GM19043 (cell line): Measurements from ENCODE around the gene NDRG2.
"Not testable (repeated sequence)": the region's sequence is repeated elsewhere in the genome, so short reads cannot be mapped to it uniquely, and the experiment has no call there.

Experiments used
- ATAC-seq: cut with Tn5 transposase; IDR thresholded peaks from one replicate; pipeline ENCODE4 v1.9.1; 2021; ENCODE audit warnings: low read depth; ENCODE audit not compliant: unreplicated experiment

The NDRG2 gene

DNA sequence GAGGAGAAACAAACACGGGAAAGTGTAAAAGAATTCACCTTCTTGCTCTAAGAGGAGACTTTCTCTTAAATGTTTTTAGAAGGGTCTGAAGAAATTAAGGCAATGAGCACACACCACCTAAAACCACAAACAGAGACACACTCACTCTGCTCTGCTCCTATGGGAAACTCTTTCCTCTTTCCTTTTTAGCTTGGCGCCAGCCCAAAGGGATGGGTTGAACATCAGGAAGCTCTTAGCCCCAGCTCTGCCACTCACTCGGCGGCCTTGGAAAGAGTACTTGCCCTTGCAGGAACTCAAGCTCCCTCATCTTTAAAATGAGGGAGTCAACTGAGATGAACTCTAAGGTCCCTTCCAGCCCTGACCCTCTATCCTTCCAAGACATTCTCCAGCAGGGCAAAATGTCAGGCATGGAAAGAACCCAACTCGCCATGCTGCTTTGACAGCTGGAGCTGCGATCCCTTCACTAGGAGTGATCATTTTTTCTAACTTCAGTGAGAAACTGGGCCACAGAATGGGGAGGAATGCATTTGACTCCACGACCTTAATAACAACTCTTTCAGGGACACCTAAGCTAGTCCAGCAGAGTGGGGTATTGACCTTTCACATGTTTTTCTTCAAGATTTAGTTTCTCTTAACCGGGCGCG lies 31.8 kb upstream of the NDRG2 start:
- ATAC-seq, result no peak

GRCh38 chr14:21055432-21056117 lies 30.7 kb upstream of the NDRG2 start:
- ATAC-seq, result no peak

- ATAC-seq, result no peak
Measured at GRCh38 chr14:21054768-21055145, 29.9 kb upstream of the NDRG2 start.

DNA sequence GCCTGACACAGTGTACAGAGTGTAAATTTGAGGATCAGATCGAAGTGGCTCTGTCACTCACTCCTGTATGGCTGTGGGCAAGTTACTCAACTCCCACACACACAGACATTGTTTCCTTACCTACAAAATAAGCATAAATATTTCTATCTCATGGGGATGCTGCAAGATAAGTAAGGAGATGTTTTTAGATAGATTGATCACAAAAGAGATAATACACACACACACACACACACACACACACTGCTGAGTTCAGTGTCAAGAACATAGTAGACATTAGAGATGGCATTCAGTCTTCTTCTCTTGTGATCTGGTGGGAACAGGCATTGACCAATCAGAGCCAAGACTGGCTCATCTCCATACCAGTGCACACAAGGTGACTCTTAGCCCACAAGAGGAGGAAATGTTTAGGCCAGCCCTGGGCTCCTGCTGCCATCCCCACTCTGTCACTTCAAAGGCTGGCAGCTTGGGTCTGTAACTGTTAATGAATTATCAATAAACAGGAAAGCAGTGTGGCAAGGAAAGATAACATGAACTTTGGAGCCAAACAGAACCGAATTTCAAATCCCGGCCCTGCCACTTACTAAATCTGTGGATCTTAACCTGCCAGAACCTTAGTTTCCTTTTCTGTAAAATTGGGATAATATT lies 29.4 kb upstream of the NDRG2 start:
- no peak for ATAC-seq

- no peak for ATAC-seq
Measured at GRCh38 chr14:21053184-21054122, 28.6 kb upstream of the NDRG2 start.

DNA sequence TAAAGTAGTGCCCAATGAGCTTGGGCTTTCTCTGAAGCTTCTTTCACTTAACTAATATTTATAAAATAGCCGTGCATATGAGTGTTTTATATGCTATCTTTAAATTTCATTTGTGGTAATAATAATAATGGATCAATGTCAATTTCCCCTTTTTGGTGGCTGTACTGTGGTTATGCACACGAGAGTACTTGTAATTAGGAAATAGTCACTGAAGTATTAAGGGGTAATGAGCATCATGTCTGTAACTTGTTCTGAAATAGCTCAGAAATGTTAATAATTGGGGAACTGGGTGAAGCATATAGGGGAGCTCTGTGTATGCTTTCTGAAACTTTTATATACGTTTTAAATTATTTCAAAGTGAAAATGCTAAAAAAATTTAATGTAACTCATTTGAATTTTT lies 25.7 kb upstream of the NDRG2 start:
- no peak for ATAC-seq

GRCh38 chr14:21049271-21049673 lies 24.4 kb upstream of the NDRG2 start:
- ATAC-seq, result no peak

- no peak for ATAC-seq
Measured at GRCh38 chr14:21048638-21049037, 23.8 kb upstream of the NDRG2 start.

DNA sequence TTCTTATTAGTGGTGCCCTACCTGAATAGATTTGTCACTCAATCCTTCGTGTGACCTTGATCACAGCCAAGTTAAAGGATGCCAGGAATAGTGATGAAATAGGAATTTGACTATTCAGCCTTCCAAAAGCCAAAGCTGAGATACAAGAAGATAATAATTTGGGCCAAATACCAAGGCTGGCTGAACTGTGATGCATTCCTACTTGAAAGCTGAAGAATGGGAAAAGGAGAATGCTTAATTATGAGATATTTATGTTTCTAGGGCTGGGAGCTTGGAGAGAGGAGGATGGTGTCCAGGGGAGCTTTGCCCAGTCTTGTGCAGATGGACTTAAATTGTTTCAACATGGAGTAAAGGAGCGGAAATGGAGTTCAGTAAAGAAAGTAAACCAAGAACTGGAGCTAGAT lies 22.5 kb upstream of the NDRG2 start:
- no peak for ATAC-seq

GRCh38 chr14:21043974-21044618 lies 19.2 kb upstream of the NDRG2 start:
- ATAC-seq, result no peak

DNA sequence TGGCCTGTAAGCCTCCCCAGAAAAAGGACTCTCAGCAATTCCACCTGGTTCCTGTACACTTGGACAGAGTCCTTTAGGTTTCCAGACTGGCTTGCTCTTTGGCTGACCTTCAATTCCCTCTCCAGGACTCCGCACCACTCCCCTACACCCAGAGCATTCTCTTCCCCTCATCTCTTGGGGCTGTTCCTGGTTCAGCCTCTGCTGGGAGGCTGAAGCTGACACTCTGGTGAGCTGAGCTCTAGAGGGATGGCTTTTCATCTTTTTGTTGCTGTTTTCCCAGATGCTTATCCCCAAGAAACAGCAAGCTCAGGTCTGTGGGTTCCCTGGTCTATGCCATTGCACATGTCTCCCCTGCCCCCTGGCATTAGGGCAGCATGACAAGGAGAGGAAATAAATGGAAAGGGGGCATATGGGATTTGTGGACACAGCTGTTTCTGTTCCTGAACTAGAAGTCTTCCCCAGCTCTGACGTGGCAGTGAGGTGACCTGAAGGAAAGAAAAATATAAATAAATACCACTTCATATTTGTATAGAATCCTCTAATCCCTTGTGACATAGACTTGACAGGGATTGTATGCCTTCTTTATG lies 18.6 kb upstream of the NDRG2 start:
- no peak for ATAC-seq

DNA sequence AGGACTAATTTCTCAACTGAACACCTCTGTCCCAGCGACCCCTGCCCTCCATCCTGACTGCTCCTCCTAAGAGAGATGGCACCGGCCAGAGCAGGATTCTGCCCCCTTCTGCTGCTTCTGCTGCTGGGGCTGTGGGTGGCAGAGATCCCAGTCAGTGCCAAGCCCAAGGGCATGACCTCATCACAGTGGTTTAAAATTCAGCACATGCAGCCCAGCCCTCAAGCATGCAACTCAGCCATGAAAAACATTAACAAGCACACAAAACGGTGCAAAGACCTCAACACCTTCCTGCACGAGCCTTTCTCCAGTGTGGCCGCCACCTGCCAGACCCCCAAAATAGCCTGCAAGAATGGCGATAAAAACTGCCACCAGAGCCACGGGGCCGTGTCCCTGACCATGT lies 18.1 kb upstream of the NDRG2 start:
- no peak for ATAC-seq

GRCh38 chr14:21041676-21042433 lies 17.0 kb upstream of the NDRG2 start, which contains the start of gene RNASE7:
Gene RNASE7, plus strand, starts transcription at chr14:21042362. Its CDS starts 631 bp downstream, at chr14:21042993.
- no peak for ATAC-seq

DNA sequence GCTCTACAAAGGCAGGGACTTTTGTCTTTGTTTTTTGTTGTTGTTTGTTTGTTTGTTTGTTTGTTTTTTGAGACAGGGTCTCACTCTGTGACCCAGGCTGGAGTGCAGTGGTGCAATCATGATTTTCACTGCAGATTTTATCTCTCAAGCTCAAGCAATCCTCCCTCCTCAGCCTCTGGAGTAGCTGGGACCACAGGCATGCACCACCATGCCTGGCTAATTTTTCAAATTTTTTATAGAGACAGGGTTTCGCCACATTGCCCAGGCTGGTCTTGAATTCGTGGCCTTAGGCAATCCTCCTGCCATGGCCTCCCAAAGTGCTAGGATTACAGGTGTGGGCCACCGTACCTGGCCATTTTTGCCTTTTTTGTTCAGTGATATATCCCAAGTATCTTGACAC lies 16.1 kb upstream of the NDRG2 start:
- ATAC-seq, result not testable (repeated sequence)

DNA sequence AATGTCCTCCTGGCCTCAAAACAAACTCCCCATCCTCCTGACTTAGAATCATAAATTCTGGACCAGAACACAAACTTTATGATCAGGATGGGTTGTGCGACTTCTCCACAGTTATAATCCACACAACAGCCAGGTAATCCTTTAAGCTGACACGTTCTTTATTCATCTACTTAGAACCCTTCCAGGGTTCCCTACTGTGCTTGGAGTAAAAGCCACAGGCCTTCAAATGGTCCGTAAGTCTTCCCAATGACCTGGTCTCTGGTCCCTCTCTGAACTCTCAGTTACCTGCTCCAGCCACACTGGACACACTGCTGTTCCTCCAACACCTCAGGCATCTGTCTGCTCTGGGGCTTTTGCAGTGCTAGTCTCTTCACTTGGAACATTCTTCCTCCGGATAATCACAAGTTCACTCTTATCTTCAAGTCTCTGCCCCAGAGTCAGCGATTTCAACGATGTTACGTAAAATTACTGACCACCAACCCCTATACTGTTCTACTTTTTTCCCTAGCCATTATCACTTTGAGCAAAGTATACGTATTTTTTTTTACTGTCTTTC lies 15.6 kb upstream of the NDRG2 start:
- no peak for ATAC-seq

DNA sequence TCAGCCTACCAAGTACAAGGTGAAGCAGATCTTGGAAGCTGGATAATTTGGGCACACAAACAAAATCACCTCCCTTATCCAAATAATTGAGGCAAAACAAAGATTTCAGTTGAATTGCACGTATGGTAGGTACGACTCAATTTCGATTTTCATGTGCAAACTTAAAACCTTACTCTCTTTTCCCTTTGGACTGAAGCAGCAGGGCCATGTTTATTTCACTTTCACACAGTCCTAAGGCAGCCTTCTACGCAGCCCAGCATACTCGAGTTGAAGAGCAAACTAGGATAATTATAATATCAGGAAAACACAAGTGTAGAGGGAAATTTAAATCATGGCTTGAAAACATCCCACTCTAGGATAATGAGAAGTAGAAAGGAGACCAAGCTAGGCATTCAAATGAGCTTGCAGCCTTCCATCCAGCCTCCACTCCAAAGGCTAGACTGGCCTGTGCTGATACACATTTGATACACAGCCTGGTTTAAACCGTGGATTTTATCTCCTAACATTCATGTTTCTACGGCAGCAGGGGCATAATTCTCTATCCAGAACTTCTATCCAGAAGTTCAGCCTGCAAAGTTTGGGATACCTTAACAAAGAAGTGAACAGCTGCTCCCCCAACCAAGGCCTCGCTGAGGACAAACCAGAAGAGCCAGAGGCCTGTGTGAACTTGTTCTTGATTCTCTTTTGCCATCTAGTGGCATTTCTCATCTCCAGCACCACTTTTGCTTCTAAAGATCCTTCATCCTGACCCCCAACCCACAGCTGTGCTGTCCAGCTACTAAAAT lies 14.9 kb upstream of the NDRG2 start:
- ATAC-seq, result no peak

DNA sequence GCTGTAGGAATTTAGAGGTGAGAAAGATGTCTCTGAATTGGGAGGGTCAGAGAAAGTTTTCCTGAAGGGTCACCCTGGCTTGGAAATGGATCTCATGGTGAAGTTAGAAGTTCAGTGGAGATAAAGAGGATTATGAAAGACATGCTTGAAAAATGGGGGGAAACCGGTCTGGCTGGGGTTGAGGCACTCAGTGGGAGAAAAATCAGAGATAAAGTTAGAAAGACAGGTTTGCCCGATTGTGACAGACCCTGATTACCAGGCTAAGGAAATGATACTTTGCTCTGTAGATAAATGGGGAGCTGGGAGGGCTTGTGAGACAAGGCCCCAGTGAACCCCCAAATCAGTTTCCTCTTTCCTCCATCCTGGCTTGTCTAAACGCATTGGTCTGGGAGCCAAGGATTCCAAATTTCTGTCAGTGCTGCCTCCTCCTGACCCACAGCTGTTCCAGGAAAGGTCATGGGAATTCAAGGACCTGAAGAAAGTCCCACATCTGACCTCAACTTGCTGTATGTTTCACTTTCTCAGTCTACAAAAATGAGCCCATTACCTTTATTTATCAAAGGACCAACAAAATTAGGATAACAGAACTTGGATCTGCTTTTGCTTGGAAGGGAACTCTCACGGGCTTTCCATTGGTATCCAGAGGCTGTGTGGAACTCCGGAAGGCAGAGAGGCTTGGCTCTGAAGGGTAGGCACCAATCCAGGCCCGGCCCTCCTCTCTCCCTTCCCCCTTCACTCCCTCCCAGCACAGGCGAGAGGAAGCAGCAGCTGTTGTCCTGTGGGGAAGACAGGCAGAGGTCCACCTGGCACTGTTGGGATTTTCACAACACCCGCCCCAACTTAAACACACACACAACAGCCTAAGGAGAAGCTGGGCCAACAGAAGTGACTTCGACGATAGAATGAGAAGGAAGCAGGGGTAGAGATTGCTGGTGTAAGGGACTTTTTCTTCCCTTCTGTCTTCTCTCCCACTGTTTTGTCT lies 13.9 kb upstream of the NDRG2 start:
- no peak for ATAC-seq
